ENCODE data around the gene ATP13A3. TPM values are rescaled to one million over a fixed set of nuclear protein-coding genes. Genes with fewer than 3 reads are reported as not detected.

The ATP13A3 gene
- total and polyA plus RNA-seq, 4 donors: 33.6 to 257 (median 56.4) TPM

- Histone ChIP-seq H3K4me1 (ENCODE audit: control insufficient read depth in 4 of 4, insufficient read depth in 4 of 4, low read length in 3 of 4) (no peaks in the 10 kb centered on the region), H3K27me3 (ENCODE audit: control insufficient read depth in 4 of 4, insufficient read depth in 4 of 4, low read length in 3 of 4) (peaks cover 0 to 2% (median 0%) of the 10 kb centered on the region in 4 donors), H3K4me3 (ENCODE audit: low read depth in 1 of 3, low read length in 3 of 3) (no peak overlapping the region), H3K9ac (ENCODE audit: low read depth in 1 of 2, low read length in 2 of 2) (no peak overlapping the region), H3K9me3 (ENCODE audit: control insufficient read depth in 4 of 4, low read length in 3 of 4) (no peaks in the 10 kb centered on the region), H3K27ac (ENCODE audit: low read depth in 1 of 2, low read length in 2 of 2) (no peak overlapping the region), H3K36me3 (ENCODE audit: control insufficient read depth in 4 of 4, insufficient read depth in 3 of 4, low read depth in 1 of 4, low read length in 3 of 4) (no peaks in the 10 kb centered on the region)
- TF ChIP-seq REST (IDR thresholded peaks at IDR 0.05) (no peak), ATF3 (IDR thresholded peaks at IDR 0.05) (no peak), MAX (IDR thresholded peaks at IDR 0.05) (no peak), SP1 (IDR thresholded peaks at IDR 0.05) (no peak), GABPA (IDR thresholded peaks at IDR 0.05 in 1 of 2, conservative IDR thresholded peaks at IDR 0.05 in 1 of 2) (no peak), FOXA1 (IDR thresholded peaks at IDR 0.05) (no peak), TAF1 (conservative IDR thresholded peaks at IDR 0.05) (no peak), RXRA (IDR thresholded peaks at IDR 0.05) (no peak), CTCF (IDR thresholded peaks at IDR 0.05; ENCODE audit: low read depth, low read length, missing input control) (no peak), RAD21 (IDR thresholded peaks at IDR 0.05) (no peak), HNF4G (IDR thresholded peaks at IDR 0.05) (no peak), NR2F2 (IDR thresholded peaks at IDR 0.05) (no peak), JUND (IDR thresholded peaks at IDR 0.05) (no peak), YY1 (IDR thresholded peaks at IDR 0.05) (no peak), HNF4A (conservative IDR thresholded peaks at IDR 0.05) (no peak)
- no peak for DNase-seq (ENCODE audit: low spot score)
- 91% methylated on average over 7 of the region's 7 CpGs for WGBS
Observed at GRCh38 chr3:194380326-194380725, 106.5 kb downstream of the ATP13A3 start.

GRCh38 chr3:194379651-194380050 lies 107.2 kb downstream of the ATP13A3 start:
- Histone ChIP-seq H3K27ac (ENCODE audit: low read depth in 1 of 2, low read length in 2 of 2) (no peak overlapping the region), H3K36me3 (ENCODE audit: control insufficient read depth in 4 of 4, insufficient read depth in 3 of 4, low read depth in 1 of 4, low read length in 3 of 4) (no peaks in the 10 kb centered on the region), H3K4me3 (ENCODE audit: low read depth in 1 of 3, low read length in 3 of 3) (no peak overlapping the region), H3K9ac (ENCODE audit: low read depth in 1 of 2, low read length in 2 of 2) (no peak overlapping the region), H3K9me3 (ENCODE audit: control insufficient read depth in 4 of 4, low read length in 3 of 4) (no peaks in the 10 kb centered on the region), H3K27me3 (ENCODE audit: control insufficient read depth in 4 of 4, insufficient read depth in 4 of 4, low read length in 3 of 4) (peaks cover 0 to 2% (median 0%) of the 10 kb centered on the region in 4 donors), H3K4me1 (ENCODE audit: control insufficient read depth in 4 of 4, insufficient read depth in 4 of 4, low read length in 3 of 4) (no peaks in the 10 kb centered on the region)
- no peak for DNase-seq (ENCODE audit: low spot score)
- 80% methylated on average over 9 of the region's 9 CpGs for WGBS
- TF ChIP-seq MAX (IDR thresholded peaks at IDR 0.05): no peak
- no peak for TF ChIP-seq FOXA1 (IDR thresholded peaks at IDR 0.05)
- TF ChIP-seq SP1 (IDR thresholded peaks at IDR 0.05): no peak
